Heart left ventricle (tissue), 13 donors: Measurements from ENCODE around the gene TET1.

Experiments
- POLR2A ChIP-seq, 2 donors: fragments of 450-650 bp; IDR thresholded peaks; one replicate each; pipeline ENCODE4 v1.6.1; 2017; ENCODE audit warnings: antibody characterized with exemption in 2 of 2, mild to moderate bottlenecking in 2 of 2, moderate library complexity in 2 of 2
- TF ChIP-seq, protein P1 (sequence below), 12 donors: fragments of 200-600 bp; sonication (generic) in 4 of 12; IDR thresholded peaks; one replicate each; pipeline versions ENCODE4 v1.5.0 to v1.8.0; 2018 to 2022; ENCODE audit warnings: antibody characterized with exemption in 12 of 12, mild to moderate bottlenecking in 5 of 12
- donor health status: ischemic (EF 13 %, LVEDD 7.1; RV severe dilation, severe dysfunction).
- donor health status: DM: no; HTN: yes; CAD: no.
- donor health status: DM: no; HTN: no; CAD: no.
- donor health status: ischemic (EF 25% LVEDD 6.9; RV normal size, moderate dysfunction).
- donor health status: ischemic (EF 25% LVEDD 5.7; RV mildly dilated, moderate dysfunction).
- donor health status: ischemic (EF 35%, LVEDD 5.7; RV mildly dilated, moderate dysfunction).
- donor health status: nonischemic (EF 11% LVEDD 7.7; RV severe dilation, severe dysfunction).
- donor health status: DM: yes; HTN: yes; CAD: no.
- donor health status: PGD.
- donor health status: ischemic (EF 29% LVEDD 5.4; RV normal size, mild dysfunction).
- donor health status: nonischemic (EF 23%, LVEDD 6.1; RV moderate dilation, normal function).

DNA sequence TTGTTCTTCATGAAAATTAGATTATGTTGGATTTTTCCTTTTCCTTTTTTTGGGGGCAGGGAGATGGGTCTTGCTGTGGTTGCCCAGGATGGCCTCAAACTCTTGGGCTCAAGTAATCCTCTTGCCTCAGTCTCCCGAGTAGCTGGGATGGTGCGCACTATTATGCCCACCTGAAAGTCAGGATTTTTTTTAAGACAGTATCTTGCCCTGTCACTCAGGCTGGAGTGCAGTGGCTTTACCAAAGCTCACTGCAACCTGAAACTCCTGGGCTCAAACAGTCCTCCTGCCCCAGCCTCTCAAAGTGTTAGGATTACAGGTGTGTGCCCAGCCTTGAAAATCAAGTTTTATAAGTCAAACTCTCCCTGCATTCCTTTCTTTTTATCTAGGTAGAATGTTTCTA lies 1.7 kb upstream of the TET1 start:
- TF ChIP-seq, protein P1, sequence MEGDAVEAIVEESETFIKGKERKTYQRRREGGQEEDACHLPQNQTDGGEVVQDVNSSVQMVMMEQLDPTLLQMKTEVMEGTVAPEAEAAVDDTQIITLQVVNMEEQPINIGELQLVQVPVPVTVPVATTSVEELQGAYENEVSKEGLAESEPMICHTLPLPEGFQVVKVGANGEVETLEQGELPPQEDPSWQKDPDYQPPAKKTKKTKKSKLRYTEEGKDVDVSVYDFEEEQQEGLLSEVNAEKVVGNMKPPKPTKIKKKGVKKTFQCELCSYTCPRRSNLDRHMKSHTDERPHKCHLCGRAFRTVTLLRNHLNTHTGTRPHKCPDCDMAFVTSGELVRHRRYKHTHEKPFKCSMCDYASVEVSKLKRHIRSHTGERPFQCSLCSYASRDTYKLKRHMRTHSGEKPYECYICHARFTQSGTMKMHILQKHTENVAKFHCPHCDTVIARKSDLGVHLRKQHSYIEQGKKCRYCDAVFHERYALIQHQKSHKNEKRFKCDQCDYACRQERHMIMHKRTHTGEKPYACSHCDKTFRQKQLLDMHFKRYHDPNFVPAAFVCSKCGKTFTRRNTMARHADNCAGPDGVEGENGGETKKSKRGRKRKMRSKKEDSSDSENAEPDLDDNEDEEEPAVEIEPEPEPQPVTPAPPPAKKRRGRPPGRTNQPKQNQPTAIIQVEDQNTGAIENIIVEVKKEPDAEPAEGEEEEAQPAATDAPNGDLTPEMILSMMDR (IDR thresholded peaks at IDR 0.05): no peak
- TF ChIP-seq POLR2A (IDR thresholded peaks at IDR 0.05): no peak
